ENCODE results near the gene DOC2B.
"Not testable (repeated sequence)": the region's sequence is repeated elsewhere in the genome, so short reads cannot be mapped to it uniquely, and the experiment has no call there.

Gene DOC2B

DNA sequence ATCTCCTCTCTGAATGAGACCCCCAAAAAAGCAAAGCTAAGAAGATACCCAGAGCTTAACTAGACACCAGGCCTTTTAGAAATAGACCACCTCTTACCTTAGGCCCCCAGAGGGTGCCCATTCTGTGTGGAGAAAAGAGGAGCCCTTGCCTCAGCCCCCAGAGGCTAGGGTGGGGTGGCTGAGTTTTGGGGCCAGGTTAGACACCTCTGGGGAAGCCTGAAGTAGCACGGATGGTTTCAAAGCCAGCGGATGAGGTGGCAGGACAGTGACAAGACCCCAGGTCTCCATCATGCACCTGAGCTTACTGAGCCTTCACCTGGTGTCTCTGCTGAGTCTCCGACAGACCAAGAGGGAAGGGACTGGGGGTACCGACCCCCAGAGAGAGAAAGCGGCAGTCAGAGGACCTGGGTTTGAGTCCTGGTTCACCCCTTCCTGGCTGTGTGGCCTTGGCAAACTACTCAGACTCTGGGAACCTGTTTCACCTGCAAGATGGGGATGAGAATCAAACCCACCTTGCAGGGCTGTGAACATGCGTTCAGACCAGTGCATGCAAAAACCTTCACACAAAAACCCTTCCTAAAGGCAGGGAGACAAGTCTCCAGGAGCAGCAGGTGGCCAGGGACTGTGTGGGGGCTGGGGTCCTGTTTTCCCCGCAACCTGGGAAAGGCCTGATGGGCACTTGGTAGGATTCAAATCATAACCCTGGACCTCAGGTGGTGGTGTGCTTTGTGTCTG is 36.3 kb downstream of the DOC2B start:
- DNase-seq (ENCODE audit: low read depth): no peak

DNA sequence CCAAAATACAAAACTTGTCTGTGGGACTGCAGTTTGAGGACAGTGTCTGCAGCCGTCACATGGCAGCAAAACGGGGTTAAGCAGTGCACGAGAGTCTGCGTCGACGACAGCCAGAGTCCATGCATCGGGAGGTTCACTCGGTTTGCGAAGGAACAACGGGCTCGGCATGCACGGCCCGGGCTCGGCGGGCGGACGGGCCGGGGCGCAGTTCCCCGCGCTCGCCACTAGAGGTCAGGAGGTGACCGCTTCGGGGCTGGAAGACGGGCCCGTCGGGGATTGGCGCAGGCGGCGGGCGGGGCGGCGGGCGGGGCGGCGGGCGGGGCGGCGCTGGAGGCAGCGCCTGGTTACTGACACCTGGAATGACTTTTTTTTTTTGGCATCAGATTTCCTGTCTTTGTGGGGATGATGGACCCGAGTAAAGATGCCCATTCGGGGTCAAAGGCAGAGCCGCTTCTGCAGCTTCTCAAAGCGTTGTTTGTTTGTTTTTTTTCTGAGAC is 37.6 kb downstream of the DOC2B start:
- DNase-seq (ENCODE audit: low read depth): peak; percentile 77

DNA sequence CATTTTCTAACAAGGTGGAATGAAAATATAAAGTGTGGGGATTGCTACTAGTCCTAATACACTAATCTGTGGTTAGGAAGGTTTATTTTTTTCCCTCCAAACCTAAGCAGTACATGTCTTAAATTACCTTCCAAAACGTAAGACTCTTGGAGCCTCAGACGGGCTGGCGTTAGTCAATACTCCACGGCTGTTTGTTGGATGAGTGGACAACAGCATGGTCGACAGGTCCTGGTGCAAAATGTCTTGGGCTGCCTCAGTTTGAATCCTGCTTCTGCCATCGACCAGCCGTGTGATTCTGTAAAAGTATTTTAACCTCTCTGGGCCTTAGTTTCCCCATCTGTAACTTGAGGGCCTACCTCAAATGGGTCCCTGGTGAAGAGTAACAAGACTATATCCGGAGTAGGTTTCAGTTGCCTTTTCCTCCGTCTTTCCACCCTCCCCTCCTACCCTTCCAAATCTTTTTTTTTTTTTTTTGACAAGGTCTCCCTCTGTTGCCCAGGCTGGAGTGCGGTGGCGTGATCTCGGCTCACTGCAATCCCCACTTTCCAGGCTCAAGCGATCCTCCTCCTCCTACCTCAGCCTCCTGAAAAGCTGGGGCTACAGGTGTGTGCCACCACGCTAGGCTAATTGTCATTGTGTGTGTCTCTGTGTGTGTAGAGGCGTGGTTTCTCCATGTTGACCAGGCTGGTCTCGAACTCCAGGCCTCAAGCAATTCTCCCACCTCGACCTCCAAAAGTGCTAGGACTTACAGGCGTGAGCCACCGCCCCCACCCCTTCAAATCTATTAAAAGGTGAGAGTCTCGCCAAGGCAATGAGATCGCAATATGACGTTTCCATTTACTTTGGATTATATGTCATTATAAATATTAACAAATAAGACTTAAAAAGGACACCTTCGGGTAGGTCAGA is 38.3 kb downstream of the DOC2B start:
- no peak for DNase-seq (ENCODE audit: low read depth)

DNA sequence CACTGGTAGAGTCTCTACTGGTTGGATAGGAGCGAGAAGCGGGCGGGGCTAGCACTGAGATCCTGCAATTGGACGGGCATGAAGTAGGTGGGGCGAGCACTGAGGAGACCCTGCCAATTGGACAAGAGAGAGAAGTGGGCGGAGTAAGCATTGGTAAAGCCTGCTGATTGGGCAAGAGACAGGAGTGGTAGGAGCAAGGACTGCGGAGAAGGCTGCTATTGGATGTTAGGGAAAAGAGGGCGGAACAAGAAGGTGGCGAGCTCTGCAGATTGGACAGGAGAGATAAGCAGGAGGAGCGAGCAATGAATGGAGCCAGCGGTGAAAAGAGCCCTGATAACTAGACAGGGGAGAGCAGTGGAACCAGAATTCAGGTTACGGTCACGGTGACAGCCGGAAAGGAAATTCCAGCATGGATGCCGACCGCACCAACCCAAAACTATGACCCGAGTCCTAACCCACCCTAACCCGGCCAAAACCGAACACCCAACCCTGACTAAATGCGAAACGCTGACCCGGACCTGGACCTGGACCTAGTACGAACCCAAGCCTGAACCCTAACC is 39.3 kb downstream of the DOC2B start:
- DNase-seq (ENCODE audit: low read depth): no peak

DNA sequence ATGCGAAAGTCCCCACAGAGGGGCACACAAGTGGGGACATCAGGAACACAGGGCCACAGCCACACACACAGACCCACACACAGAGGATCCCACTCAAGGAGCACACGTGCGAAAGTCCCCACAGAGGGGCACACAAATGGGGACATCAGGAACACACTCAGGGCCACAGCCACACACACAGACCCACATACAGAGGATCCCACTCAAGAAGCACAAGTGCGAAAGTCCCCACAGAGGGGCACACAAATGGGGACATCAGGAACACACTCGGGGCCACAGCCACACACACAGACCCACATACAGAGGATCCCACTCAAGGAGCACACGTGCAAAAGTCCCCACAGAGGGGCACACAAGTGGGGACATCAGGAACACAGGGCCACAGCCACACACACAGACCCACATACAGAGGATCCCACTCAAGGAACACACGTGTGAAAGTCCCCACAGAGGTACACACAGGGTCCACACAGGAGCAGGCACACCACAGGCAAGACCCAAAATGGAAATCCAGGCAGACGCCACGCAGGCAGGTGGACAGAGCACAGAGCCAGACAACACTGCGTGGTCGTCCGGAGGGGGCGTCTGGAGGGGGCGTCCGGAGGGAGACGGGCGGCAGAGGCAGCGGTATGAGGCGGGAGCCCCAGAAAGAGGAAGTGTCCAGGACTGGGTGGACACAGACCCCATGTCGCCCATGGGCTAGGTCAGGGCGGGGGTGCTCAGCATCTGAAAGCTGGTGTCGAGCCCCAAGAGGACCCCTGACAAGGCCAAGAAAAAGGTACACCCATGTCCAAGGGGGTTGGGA is 41.8 kb downstream of the DOC2B start:
- DNase-seq (ENCODE audit: low read depth): not testable (repeated sequence)

DNA sequence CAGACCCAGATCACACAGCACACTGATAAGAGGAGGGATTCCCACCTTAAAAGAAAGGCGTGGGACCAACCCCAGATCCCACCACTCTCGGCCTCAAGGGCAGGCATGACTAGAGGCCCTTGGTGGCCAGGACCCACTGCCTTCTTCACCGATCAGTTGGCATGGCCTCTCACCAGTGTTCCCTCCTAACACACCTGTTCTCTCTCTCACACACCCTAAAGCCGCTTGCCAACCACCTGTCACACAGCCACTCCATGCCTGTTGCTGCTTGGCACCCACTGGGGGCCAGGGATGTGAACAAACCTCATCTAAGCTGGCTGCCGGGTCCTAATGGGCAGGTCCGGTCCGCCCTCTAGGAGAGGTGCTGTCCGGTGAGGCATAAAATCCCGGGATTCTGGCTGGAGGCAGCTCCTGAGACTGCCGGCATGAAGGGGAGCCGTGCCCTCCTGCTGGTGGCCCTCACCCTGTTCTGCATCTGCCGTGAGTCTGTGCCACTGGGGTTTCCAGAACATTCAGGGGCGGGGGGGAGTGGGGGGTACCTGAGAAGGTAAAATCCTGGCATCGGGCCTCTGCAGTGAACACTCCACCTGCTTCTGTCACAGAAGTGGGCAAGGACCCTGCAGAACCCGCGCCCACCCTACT is 44.2 kb downstream of the DOC2B start, which contains the start of gene SCGB1C2:
SCGB1C2 (plus strand) TSS at position 404 of the 642 bp plus-strand sequence; CDS start at position 426, 22 bp downstream.
- not testable (repeated sequence) for DNase-seq (ENCODE audit: low read depth)

DNA sequence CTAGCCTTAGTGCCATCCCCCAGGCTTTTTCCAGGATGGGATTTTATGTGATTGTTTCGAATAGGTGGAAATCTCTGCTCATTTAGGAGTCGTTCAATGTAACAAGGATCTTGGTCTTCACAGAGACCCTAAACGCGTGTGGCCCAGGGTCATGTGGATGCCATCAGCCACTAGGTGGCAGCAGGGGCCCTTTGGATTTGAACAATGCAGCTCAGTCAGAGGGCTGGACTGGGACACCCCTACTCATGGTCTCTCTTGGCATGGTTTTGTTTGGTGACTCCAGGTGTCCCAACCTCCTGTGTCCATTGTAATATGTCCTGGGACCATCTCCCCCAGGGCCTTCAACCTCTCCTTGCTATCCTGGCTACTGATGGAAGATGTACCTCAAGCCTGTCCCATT is 44.9 kb downstream of the DOC2B start:
- peak; percentile 70 for DNase-seq (ENCODE audit: low read depth)

DNA sequence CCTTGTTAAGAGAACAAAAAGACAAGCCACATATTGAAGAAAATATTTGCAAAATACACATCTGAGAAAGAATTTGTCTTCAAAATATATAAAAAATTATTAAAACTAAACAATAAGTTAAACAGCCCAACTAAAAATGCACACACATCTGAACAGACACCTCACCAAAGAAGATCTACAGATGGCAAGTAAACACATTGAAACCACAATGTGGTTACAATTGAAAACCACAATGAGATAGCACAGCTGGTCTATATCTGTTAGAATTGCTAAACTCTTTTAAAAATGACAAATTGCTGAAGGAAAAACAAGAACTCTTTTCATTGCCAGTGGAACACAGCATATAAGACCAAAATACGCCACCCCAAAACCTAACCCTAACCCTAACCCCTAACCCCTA is 45.6 kb downstream of the DOC2B start:
- not testable (repeated sequence) for DNase-seq (ENCODE audit: low read depth)

DNA sequence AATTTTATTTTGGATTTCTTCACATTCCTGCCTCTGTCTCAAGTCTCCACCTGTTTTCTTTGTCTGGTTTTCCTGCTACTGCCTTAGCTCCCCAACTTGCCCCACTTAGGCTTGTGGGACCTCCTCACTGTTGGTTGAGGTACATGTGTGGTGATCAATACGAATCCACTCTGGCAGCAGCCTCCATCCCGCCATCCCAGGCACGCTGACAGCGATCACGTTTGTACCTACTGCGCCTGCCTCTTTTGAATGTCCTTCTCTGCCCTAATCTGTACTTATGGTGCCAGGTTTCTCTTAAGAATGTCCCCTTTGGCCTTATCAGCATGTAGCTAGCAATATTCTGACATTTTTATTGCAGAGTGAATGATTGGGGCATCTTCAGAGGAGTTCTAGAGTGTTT is 46.4 kb downstream of the DOC2B start:
- DNase-seq (ENCODE audit: low read depth): not testable (repeated sequence)

DNA sequence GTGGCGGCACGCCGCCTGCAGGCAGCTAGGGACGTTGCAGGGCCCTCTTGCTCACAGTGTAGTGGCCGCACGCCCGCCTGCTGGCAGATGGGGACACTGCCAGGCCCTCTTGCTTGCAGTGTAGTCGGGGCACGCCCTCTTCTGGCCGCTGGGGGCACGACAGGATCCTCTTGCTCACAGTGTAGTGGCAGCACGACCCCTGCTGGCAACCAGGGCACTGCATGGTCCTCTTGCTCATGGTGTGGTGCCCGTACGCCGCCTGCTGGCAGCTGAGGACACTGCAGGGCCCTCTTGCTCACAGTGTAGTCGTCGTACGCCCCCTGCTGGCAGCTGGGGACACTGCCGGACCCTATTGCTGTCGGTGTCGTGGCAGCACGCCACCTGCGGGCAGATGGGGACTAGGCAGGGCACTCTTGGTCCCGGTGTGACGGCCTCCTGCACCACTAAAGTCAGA is 47.1 kb downstream of the DOC2B start:
- DNase-seq (ENCODE audit: low read depth): peak; percentile 45

DNA sequence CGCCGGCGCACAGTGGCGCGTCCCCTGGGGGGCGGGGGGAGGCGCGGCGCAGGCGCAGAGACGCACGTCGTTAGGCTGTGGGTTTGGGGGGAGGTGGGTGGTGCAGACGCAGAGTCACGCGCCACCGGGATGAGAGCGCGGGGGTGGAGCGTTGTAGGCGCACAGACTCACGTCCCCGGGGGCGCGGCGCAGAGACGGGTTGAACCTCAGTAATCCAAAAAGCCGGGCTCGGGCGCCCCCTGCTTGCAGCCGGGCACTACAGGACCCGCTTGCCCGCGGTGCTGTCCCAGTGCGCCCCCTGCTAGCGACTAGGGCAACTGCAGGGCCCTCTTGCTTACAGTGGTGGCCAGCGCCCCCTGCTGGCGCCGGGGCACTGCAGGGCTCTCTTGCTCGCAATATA is 47.5 kb downstream of the DOC2B start:
- DNase-seq (ENCODE audit: low read depth): not testable (repeated sequence)

DNA sequence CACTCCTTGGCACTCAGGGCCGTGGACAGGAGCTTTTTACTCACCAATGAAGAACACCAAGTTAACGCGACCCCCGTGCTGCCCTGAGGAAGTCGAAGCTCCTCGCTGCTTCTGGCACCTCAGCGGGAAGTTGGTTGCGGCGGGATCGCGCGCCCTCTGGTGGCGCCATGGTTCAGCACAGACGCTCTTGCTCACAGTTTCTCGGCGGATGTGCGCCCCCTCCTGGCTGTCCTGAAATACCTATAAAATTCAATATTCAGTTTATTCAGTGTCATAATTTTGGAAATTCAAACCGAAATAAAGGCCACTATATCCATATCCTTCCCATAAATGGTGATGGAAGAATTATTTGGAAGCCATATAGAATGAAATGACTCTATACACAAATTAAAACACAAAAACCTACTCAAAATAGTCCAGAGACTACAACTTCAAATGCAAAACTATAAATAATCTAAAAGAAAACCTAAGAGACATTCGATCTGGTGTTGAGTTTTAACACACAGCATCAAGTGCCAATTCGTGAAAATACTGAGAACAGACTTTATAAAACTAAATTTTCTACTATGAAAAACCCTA is 63.0 kb downstream of the DOC2B start:
- not testable (repeated sequence) for DNase-seq (ENCODE audit: low read depth)

DNA sequence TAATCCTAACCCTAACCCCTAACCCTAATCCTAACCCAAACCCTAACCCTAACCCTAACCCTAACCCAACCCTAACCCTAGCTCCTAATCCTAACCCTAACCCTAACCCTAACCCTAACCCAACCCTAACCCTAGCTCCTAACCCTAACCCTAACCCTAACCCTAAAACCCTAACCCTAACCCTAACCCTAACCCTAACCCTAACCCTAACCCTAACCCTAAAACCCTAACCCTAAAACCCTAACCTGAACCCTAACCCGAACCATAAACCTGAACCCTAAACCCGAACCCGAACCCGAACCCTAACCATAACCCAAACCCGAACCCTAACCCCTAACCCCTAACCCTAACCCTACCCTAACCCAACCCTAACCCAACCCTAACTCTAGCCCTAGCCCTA is 68.3 kb downstream of the DOC2B start:
- DNase-seq (ENCODE audit: low read depth): not testable (repeated sequence)
